Measurements from ENCODE around the gene TMEM184A.

The TMEM184A gene

DNA sequence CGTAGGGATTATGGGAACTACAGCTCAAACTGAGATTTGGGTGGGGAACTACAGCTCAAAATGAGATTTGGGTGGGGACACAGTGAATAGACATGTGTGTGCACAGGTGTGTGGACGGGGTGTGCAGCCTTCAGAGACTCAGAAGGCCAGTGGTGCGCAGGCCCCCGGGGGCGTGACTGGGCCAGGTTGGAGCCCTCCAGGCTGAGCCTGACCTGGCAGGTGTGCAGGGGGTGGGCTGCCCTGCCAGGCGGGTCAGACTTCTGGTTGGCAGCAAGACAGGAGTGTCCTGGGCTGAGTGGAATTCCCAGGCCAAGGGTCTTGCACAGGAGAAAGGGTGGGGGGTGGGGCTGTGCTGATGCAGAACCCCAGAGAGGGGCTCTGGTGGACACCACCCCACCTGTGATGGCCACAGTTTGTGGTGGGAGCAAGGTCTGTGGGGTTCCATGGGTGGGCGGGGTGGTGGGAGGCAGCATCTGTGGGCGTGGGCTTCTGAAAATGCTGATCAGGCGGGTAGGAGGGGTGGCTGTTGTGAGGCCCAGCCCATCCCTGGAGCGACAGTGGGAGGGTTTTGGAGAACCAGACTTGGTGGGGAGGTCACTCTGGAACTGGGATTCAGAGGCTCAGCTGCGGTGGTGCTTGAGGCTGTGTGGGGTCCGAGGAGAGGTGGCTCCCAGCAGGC lies 43.1 kb upstream of the TMEM184A start:
- in situ Hi-C loops (cut with HindIII; ENCODE audit: low sequenced_read_pairs) = no loop called here
- DNase-seq (ENCODE audit: low read depth, low spot score) = no peak
- no peak overlapping the region for H3K4me3 ChIP-seq (ENCODE audit: low read depth, low read length)
- no peak for TF ChIP-seq CTCF (IDR thresholded peaks at IDR 0.05; ENCODE audit: low read depth, low read length)

- DNase-seq (ENCODE audit: low read depth, low spot score) = no peak
- no peak overlapping the region for H3K4me3 ChIP-seq (ENCODE audit: low read depth, low read length)
- in situ Hi-C loops (cut with HindIII; ENCODE audit: low sequenced_read_pairs) = no loop called here
- TF ChIP-seq CTCF (IDR thresholded peaks at IDR 0.05; ENCODE audit: low read depth, low read length) = no peak
Observed at GRCh38 chr7:1598286-1598685, 42.3 kb upstream of the TMEM184A start.

GRCh38 chr7:1597791-1598190 lies 41.8 kb upstream of the TMEM184A start:
- no peak for DNase-seq (ENCODE audit: low read depth, low spot score)
- H3K4me3 ChIP-seq (ENCODE audit: low read depth, low read length) = no peak overlapping the region
- in situ Hi-C loops (cut with HindIII; ENCODE audit: low sequenced_read_pairs) = no loop called here
- TF ChIP-seq CTCF (IDR thresholded peaks at IDR 0.05; ENCODE audit: low read depth, low read length) = no peak

DNA sequence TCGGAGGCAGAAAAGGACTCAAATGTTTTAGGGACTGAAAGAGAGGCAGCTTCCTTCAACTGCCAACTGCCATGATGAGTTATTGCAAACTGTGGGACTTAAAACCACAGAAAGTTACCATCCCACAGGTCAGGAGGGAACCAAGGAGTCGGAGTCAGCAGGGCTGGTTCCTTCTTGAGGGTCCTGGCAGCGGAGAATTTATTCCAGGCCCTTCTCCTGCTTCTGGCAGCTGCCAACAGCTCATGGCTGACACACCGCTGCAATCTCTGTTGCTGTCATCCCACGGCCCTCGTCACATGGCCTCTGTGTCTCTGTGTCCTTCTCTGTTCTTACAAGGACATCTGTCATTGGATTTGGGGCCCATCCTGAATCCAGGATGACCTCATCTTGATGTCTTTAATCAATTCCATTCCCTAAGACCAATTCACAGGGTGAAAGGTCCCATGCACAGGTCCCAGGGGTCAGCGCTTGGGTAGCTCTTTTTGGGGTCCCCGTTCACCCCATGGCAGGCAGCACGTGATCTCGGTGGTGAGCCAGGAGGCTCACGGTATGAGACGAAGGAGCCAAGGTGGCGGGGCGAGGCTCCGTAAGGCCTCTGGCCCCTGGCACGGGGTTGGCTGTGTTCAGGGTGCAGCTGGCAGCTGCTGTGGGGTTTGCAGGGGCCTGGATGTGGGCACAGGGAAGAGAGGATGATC lies 41.2 kb upstream of the TMEM184A start:
- no peak overlapping the region for H3K4me3 ChIP-seq (ENCODE audit: low read depth, low read length)
- DNase-seq (ENCODE audit: low read depth, low spot score) = no peak
- TF ChIP-seq CTCF (IDR thresholded peaks at IDR 0.05; ENCODE audit: low read depth, low read length) = no peak
- in situ Hi-C loops (cut with HindIII; ENCODE audit: low sequenced_read_pairs) = no loop called here

- H3K4me3 ChIP-seq (ENCODE audit: low read depth, low read length) = no peak overlapping the region
- TF ChIP-seq CTCF (IDR thresholded peaks at IDR 0.05; ENCODE audit: low read depth, low read length) = no peak
- in situ Hi-C loops (cut with HindIII; ENCODE audit: low sequenced_read_pairs) = no loop called here
- DNase-seq (ENCODE audit: low read depth, low spot score) = no peak
Observed at GRCh38 chr7:1596181-1597043, 40.4 kb upstream of the TMEM184A start.

- no peak for DNase-seq (ENCODE audit: low read depth, low spot score)
- no peak for TF ChIP-seq CTCF (IDR thresholded peaks at IDR 0.05; ENCODE audit: low read depth, low read length)
- no peak overlapping the region for H3K4me3 ChIP-seq (ENCODE audit: low read depth, low read length)
- in situ Hi-C loops (cut with HindIII; ENCODE audit: low sequenced_read_pairs) = no loop called here
Observed at GRCh38 chr7:1595636-1596035, 39.6 kb upstream of the TMEM184A start.
